ENCODE data around the gene TAOK1. TPM values are rescaled to one million over a fixed set of nuclear protein-coding genes. Genes with fewer than 3 reads are reported as not detected.

Gene TAOK1
- total RNA-seq, 1 donor from 2014 or later, result 42.2 TPM

GRCh38 chr17:29396066-29396465, 5.9 kb downstream of the TAOK1 start:
- DNase-seq (ENCODE audit: extremely low spot score in 2 of 2), result no peak
- no peaks in the 10 kb centered on the region for H3K27me3 ChIP-seq
- peaks cover 0 to 4% of the 10 kb centered on the region in 2 donors for H3K36me3 ChIP-seq
- TF ChIP-seq, protein P1, sequence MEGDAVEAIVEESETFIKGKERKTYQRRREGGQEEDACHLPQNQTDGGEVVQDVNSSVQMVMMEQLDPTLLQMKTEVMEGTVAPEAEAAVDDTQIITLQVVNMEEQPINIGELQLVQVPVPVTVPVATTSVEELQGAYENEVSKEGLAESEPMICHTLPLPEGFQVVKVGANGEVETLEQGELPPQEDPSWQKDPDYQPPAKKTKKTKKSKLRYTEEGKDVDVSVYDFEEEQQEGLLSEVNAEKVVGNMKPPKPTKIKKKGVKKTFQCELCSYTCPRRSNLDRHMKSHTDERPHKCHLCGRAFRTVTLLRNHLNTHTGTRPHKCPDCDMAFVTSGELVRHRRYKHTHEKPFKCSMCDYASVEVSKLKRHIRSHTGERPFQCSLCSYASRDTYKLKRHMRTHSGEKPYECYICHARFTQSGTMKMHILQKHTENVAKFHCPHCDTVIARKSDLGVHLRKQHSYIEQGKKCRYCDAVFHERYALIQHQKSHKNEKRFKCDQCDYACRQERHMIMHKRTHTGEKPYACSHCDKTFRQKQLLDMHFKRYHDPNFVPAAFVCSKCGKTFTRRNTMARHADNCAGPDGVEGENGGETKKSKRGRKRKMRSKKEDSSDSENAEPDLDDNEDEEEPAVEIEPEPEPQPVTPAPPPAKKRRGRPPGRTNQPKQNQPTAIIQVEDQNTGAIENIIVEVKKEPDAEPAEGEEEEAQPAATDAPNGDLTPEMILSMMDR (IDR thresholded peaks at IDR 0.05), result no peak
- no peak for TF ChIP-seq POLR2A (IDR thresholded peaks at IDR 0.05)
- TF ChIP-seq POLR2AphosphoS5 (IDR thresholded peaks at IDR 0.05; ENCODE audit: insufficient read depth in 1 of 2, low read depth in 1 of 2), result no peak
- intact Hi-C loops (cut with DNase I), result no loop called here
- no peak overlapping the region for H3K27ac ChIP-seq
- H3K4me1 ChIP-seq, result peaks cover 44% of the 10 kb centered on the region
- H3K9me3 ChIP-seq, result no peaks in the 10 kb centered on the region
- no peak overlapping the region for H3K4me3 ChIP-seq

- no peak overlapping the region for H3K4me3 ChIP-seq
- H3K4me1 ChIP-seq, result peaks cover 31% of the 10 kb centered on the region
- H3K27ac ChIP-seq, result no peak overlapping the region
- H3K9me3 ChIP-seq, result no peaks in the 10 kb centered on the region
- H3K27me3 ChIP-seq, result no peaks in the 10 kb centered on the region
- no peak for DNase-seq (ENCODE audit: extremely low spot score in 2 of 2)
- no peak for TF ChIP-seq POLR2A (IDR thresholded peaks at IDR 0.05)
- no peak for TF ChIP-seq POLR2AphosphoS5 (IDR thresholded peaks at IDR 0.05; ENCODE audit: insufficient read depth in 1 of 2, low read depth in 1 of 2)
- TF ChIP-seq, protein P1 (IDR thresholded peaks at IDR 0.05), result no peak
- H3K36me3 ChIP-seq, result peaks cover 0 to 7% of the 10 kb centered on the region in 2 donors
- intact Hi-C loops (cut with DNase I), result no loop called here
These were observed 9.5 kb downstream of the TAOK1 start for GRCh38 chr17:29399634-29400033.

DNA sequence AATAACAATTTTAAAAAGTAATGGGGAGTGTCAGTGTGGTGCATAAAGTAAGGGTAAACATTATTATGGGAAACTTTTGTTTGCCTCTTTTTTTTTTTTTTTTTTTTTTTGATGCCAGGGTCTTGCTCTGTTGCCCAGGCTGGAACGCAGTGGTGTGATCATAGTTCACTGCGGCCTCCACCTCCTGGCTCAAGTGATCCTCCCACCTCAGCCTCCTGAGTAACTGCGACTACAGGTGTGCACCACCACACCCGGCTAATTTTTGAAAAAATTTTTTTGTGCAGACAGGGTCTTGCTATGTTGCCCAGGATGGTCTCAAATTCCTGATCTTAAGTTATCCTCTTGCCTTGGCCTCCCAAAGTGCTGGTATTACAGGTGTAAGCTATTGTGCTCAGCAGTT, 10.7 kb downstream of the TAOK1 start:
- Histone ChIP-seq H3K4me1 (peaks cover 22% of the 10 kb centered on the region), H3K27me3 (no peaks in the 10 kb centered on the region), H3K36me3 (peaks cover 0 to 10% of the 10 kb centered on the region in 2 donors), H3K4me3 (no peak overlapping the region), H3K27ac (no peak overlapping the region), H3K9me3 (no peaks in the 10 kb centered on the region)
- TF ChIP-seq, protein P1 (IDR thresholded peaks at IDR 0.05), result no peak
- no peak for TF ChIP-seq POLR2AphosphoS5 (IDR thresholded peaks at IDR 0.05; ENCODE audit: insufficient read depth in 1 of 2, low read depth in 1 of 2)
- TF ChIP-seq POLR2A (IDR thresholded peaks at IDR 0.05), result no peak
- intact Hi-C loops (cut with DNase I), result no loop called here
- no peak for DNase-seq (ENCODE audit: extremely low spot score in 2 of 2)

- peaks cover 0 to 10% of the 10 kb centered on the region in 2 donors for H3K36me3 ChIP-seq
These were observed 11.1 kb downstream of the TAOK1 start for GRCh38 chr17:29401258-29401657.

GRCh38 chr17:29407856-29408255, 17.7 kb downstream of the TAOK1 start:
- intact Hi-C loops (cut with DNase I), result no loop called here
- Histone ChIP-seq H3K27me3 (no peaks in the 10 kb centered on the region), H3K36me3 (peaks cover 0 to 6% of the 10 kb centered on the region in 2 donors), H3K4me1 (peaks cover 24% of the 10 kb centered on the region), H3K27ac (no peak overlapping the region), H3K4me3 (no peak overlapping the region), H3K9me3 (no peaks in the 10 kb centered on the region)
- TF ChIP-seq, protein P1 (IDR thresholded peaks at IDR 0.05), result no peak
- TF ChIP-seq POLR2AphosphoS5 (IDR thresholded peaks at IDR 0.05; ENCODE audit: insufficient read depth in 1 of 2, low read depth in 1 of 2), result no peak
- no peak for TF ChIP-seq POLR2A (IDR thresholded peaks at IDR 0.05)
- no peak for DNase-seq (ENCODE audit: extremely low spot score in 2 of 2)

More at GRCh38 chr17:29401258-29401657, 11.1 kb downstream of the TAOK1 start:
- no peaks in the 10 kb centered on the region for H3K27me3 ChIP-seq
- no peak overlapping the region for H3K4me3 ChIP-seq
- no peaks in the 10 kb centered on the region for H3K9me3 ChIP-seq
- peaks cover 22% of the 10 kb centered on the region for H3K4me1 ChIP-seq
- TF ChIP-seq, protein P1 (IDR thresholded peaks at IDR 0.05), result no peak
- TF ChIP-seq POLR2A (IDR thresholded peaks at IDR 0.05) (no peak), POLR2AphosphoS5 (IDR thresholded peaks at IDR 0.05; ENCODE audit: insufficient read depth in 1 of 2, low read depth in 1 of 2) (no peak)
- DNase-seq (ENCODE audit: extremely low spot score in 2 of 2), result no peak
- intact Hi-C loops (cut with DNase I), result no loop called here
- H3K27ac ChIP-seq, result no peak overlapping the region
